Measurements from ENCODE around the gene MASP2. TPM values are rescaled to one million over a fixed set of nuclear protein-coding genes. Genes with fewer than 3 reads are reported as not detected.
"Not testable (repeated sequence)": the region's sequence is repeated elsewhere in the genome, so short reads cannot be mapped to it uniquely, and the experiment has no call there.

MASP2 gene
- total RNA-seq, 4 donors from 2014 or later: not detected

DNA sequence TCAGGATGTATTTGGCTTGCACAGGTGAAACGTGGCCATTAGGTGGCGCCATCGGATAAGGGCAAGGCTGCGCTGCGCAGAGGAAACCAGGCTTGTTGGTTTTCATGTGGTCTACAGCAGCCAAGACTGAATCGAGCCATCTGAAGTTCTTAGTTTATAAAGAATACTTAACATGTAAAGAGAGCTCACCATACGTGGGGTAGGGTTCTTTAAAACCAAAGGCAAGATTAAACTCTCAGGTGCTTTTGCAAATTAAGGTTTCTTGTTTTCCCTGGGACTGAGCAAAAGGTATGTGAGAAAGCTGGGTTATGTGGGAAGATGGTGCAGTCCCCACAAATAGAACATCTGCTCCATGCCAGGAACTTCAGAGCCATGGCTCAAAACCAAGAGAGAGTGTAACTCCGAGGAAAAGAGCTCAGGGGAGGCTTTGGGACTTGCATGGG, 9.3 kb downstream of the MASP2 start:
- no peaks in the 10 kb centered on the region for H3K9me3 ChIP-seq
- peak; percentile 95 for DNase-seq (ENCODE audit: extremely low spot score)
- H3K4me3 ChIP-seq: no peak overlapping the region
- TF ChIP-seq, protein P1, sequence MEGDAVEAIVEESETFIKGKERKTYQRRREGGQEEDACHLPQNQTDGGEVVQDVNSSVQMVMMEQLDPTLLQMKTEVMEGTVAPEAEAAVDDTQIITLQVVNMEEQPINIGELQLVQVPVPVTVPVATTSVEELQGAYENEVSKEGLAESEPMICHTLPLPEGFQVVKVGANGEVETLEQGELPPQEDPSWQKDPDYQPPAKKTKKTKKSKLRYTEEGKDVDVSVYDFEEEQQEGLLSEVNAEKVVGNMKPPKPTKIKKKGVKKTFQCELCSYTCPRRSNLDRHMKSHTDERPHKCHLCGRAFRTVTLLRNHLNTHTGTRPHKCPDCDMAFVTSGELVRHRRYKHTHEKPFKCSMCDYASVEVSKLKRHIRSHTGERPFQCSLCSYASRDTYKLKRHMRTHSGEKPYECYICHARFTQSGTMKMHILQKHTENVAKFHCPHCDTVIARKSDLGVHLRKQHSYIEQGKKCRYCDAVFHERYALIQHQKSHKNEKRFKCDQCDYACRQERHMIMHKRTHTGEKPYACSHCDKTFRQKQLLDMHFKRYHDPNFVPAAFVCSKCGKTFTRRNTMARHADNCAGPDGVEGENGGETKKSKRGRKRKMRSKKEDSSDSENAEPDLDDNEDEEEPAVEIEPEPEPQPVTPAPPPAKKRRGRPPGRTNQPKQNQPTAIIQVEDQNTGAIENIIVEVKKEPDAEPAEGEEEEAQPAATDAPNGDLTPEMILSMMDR (IDR thresholded peaks at IDR 0.05): peak; percentile 93 to 98 (median 96)
- TF ChIP-seq POLR2A (IDR thresholded peaks at IDR 0.05; ENCODE audit: low read depth) (no peak), EP300 (IDR thresholded peaks at IDR 0.05) (no peak), POLR2AphosphoS5 (IDR thresholded peaks at IDR 0.05) (peak in 1 of 2 donors; percentile 64)
- no peaks in the 10 kb centered on the region for H3K27me3 ChIP-seq
- H3K27ac ChIP-seq (replicated peaks in 1 of 4): no peak overlapping the region
- peaks cover 6 to 12% (median 8%) of the 10 kb centered on the region in 4 donors for H3K4me1 ChIP-seq
- intact Hi-C loops (cut with DNase I): loop anchor here (2.0 kb wide), 1 partner anchor 609 kb away; no protein-coding TSS in a partner anchor
- H3K36me3 ChIP-seq: no peaks in the 10 kb centered on the region
- 0% methylated on average over 8 of the region's 8 CpGs for WGBS

GRCh38 chr1:11037019-11037739, 9.9 kb downstream of the MASP2 start:
- H3K36me3 ChIP-seq; H3K9me3 ChIP-seq; H3K27me3 ChIP-seq; H3K27ac ChIP-seq (replicated peaks in 1 of 4); DNase-seq (ENCODE audit: extremely low spot score); H3K4me3 ChIP-seq; intact Hi-C loops (cut with DNase I): not testable (repeated sequence)
- WGBS: 57% methylated on average over 18 of the region's 18 CpGs
- peaks cover 6 to 12% (median 8%) of the 10 kb centered on the region in 4 donors for H3K4me1 ChIP-seq

DNA sequence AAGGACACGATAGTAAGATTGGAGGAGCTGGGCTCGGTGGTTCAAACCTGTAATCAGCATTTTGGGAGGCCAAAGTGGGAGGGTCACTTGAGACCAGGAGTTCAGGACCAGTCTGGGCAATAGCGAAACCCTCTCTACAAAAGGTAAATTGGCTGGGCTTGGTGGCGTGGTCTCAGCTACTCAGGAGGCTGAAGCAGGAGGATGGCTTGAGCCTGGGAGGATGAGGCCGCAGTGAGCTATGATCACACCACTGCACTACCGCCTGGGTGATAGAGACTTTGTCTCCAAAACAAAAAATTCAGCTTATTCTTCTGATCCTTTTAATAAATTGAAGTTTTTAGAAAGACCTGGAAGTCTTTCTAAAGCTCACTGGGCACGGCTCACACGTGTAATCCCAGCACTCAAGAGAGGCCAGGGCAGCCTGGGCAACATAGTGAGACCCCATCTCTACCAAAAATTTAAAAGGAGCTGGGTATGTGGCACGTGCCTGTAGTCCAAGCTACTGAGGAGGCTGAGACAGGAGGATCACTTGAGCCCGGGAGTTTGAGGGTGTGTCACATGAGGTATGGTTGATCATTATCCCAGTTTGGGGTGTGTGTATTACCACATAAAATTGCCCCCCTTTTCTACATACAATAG, 15.3 kb downstream of the MASP2 start:
- H3K4me1 ChIP-seq: no peaks in the 10 kb centered on the region
- H3K9me3 ChIP-seq: no peaks in the 10 kb centered on the region
- H3K27ac ChIP-seq (replicated peaks in 1 of 4): no peak overlapping the region
- 89% methylated on average over 10 of the region's 10 CpGs for WGBS
- H3K27me3 ChIP-seq: no peaks in the 10 kb centered on the region
- no peak overlapping the region for H3K4me3 ChIP-seq
- peaks cover 0 to 33% (median 24%) of the 10 kb centered on the region in 4 donors for H3K36me3 ChIP-seq
- DNase-seq (ENCODE audit: extremely low spot score): no peak
- intact Hi-C loops (cut with DNase I): no loop called here
- TF ChIP-seq POLR2AphosphoS5 (IDR thresholded peaks at IDR 0.05): no peak
- TF ChIP-seq, protein P1 (IDR thresholded peaks at IDR 0.05): no peak
- no peak for TF ChIP-seq EP300 (IDR thresholded peaks at IDR 0.05)
- TF ChIP-seq POLR2A (IDR thresholded peaks at IDR 0.05; ENCODE audit: low read depth): no peak

DNA sequence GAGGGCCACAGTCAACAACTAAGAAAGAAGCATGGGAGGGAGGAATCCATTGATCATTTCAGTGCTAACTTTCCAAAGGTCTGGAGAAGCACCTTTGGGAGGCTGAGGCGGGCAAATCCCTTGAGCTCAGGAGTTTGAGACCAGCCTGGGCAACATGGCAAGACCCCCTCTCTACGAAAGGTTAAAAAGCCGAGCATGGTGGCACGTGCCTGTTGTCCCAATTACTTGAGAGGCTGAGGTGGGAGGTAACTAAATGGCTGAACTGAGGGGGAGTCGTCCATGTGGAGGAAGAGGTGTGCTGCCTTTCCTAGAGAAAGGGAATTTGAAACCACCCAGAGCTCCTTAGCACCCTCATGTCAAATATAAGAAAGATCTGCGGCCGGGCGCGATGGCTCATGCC, 16.2 kb downstream of the MASP2 start:
- H3K36me3 ChIP-seq: peaks cover 8 to 42% (median 33%) of the 10 kb centered on the region in 4 donors
- H3K9me3 ChIP-seq: no peaks in the 10 kb centered on the region
- intact Hi-C loops (cut with DNase I): no loop called here
- no peak overlapping the region for H3K27ac ChIP-seq (replicated peaks in 1 of 4)
- TF ChIP-seq POLR2A (IDR thresholded peaks at IDR 0.05; ENCODE audit: low read depth): no peak
- TF ChIP-seq, protein P1 (IDR thresholded peaks at IDR 0.05): no peak
- no peak for TF ChIP-seq EP300 (IDR thresholded peaks at IDR 0.05)
- no peak for TF ChIP-seq POLR2AphosphoS5 (IDR thresholded peaks at IDR 0.05)
- DNase-seq (ENCODE audit: extremely low spot score): no peak
- H3K4me1 ChIP-seq: no peaks in the 10 kb centered on the region
- 91% methylated on average over 9 of the region's 9 CpGs for WGBS
- H3K4me3 ChIP-seq: no peak overlapping the region
- no peaks in the 10 kb centered on the region for H3K27me3 ChIP-seq

DNA sequence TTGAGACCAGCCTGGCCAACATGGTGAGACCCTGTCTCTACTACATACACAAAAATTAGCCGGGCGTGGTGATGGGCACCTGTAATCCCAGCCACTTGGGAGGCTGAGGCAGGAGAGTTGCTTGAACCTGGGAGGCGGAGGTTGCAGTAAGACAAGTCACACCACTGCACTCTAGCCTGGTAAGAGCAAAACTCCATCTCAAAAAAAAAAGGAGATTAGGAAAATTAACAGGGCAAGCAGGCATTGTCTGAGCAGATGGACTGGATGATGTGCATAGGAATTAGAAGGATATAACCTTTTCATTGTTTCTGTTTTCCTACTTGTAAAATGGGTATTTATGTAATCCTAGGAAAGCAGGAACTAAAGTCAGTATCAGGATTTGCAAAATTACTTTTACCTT, 19.0 kb downstream of the MASP2 start:
- peaks cover 0 to 3% (median 0%) of the 10 kb centered on the region in 4 donors for H3K4me1 ChIP-seq
- H3K27ac ChIP-seq (replicated peaks in 1 of 4): no peak overlapping the region
- intact Hi-C loops (cut with DNase I): no loop called here
- H3K27me3 ChIP-seq: no peaks in the 10 kb centered on the region
- no peak overlapping the region for H3K4me3 ChIP-seq
- no peak for DNase-seq (ENCODE audit: extremely low spot score)
- no peaks in the 10 kb centered on the region for H3K9me3 ChIP-seq
- no peak for TF ChIP-seq EP300 (IDR thresholded peaks at IDR 0.05)
- TF ChIP-seq POLR2A (IDR thresholded peaks at IDR 0.05; ENCODE audit: low read depth): no peak
- TF ChIP-seq POLR2AphosphoS5 (IDR thresholded peaks at IDR 0.05): no peak
- TF ChIP-seq, protein P1 (IDR thresholded peaks at IDR 0.05): no peak
- H3K36me3 ChIP-seq: peaks cover 26 to 70% (median 59%) of the 10 kb centered on the region in 4 donors
- WGBS: 84% methylated on average over 3 of the region's 3 CpGs
